Gastroesophageal sphincter (tissue), 4 donors: Measurements from ENCODE around the gene CDH13. TPM values are rescaled to one million over a fixed set of nuclear protein-coding genes. Genes with fewer than 3 reads are reported as not detected.

Source experiments
- ATAC-seq: fragments of 150-250 bp; one replicate; pipeline ENCODE4 v1.9.1; 2016; ENCODE audit warnings: mild to moderate bottlenecking, moderate library complexity
- H3K27ac ChIP-seq, 4 donors: fragments of 200-600 bp; sonication (generic) in 3 of 4; 1 replicate in 3 of 4; 2 replicates in 1 of 4; pipeline ENCODE4 v1.5.1; 2016 to 2019
- H3K27me3 ChIP-seq: fragments of 200-600 bp; sonication (generic); one replicate; pipeline ENCODE4 v1.5.1; 2019
- H3K36me3 ChIP-seq, 2 donors: fragments of 200-600 bp; sonication (generic); one replicate each; pipeline ENCODE4 v1.5.1; 2019; ENCODE audit warnings: control low read depth in 1 of 2
- H3K4me1 ChIP-seq, 3 donors: fragments of 200-600 bp; sonication (generic); 1 replicate in 2 of 3; 2 replicates in 1 of 3; pipeline ENCODE4 v1.5.1; 2016 to 2019; ENCODE audit warnings: control low read depth in 2 of 3
- H3K4me3 ChIP-seq, 2 donors: fragments of 200-600 bp; sonication (generic); one replicate each; pipeline ENCODE4 v1.5.1; 2019; ENCODE audit warnings: mild to moderate bottlenecking in 1 of 2, moderate library complexity in 1 of 2
- H3K9me3 ChIP-seq, 3 donors: fragments of 200-600 bp; sonication (generic); one replicate each; pipeline ENCODE4 v1.5.1; 2017 to 2019; ENCODE audit warnings: control low read depth in 2 of 3
- CTCF ChIP-seq, 4 experiments: fragments of 200-600 bp in 2 of 4; fragments of 450-650 bp in 2 of 4; sonication (generic) in 1 of 4; IDR thresholded peaks; one replicate each; pipeline ENCODE4 v1.5.1; 2017 to 2019; ENCODE audit warnings: antibody characterized with exemption in 4 of 4, mild to moderate bottlenecking in 2 of 4, moderate library complexity in 2 of 4
- EP300 ChIP-seq: sonication (generic); formaldehyde crosslinking; IDR thresholded peaks from one replicate; pipeline ENCODE4 v1.6.1; 2017; ENCODE audit warnings: antibody characterized with exemption, mild to moderate bottlenecking
- POLR2A ChIP-seq, 2 donors: fragments of 450-650 bp; IDR thresholded peaks; one replicate each; pipeline ENCODE4 v1.6.1; 2017; ENCODE audit warnings: antibody characterized with exemption in 2 of 2, mild to moderate bottlenecking in 2 of 2, moderate library complexity in 1 of 2
- POLR2AphosphoS5 ChIP-seq: sonication (generic); formaldehyde crosslinking; IDR thresholded peaks from one replicate; pipeline ENCODE4 v1.6.1; 2017; ENCODE audit warnings: antibody characterized with exemption
- WGBS, 2 donors: methylation state at CpG; one replicate each; pipeline ENCODE4 v1.1.5; 2018; ENCODE audit warnings: low coverage in 1 of 2; 5-methylcytosine and 5-hydroxymethylcytosine counted together
- total RNA-seq, 4 donors: library from RNA; depleted of rRNA; stranded (reverse); fragments of >200 nt; gene quantifications; one replicate each; pipeline ENCODE4 v1.1.0, GENCODE V29; 2016

CDH13 gene
- total RNA-seq, 4 donors from 2014 or later = 4.2 to 22.3 (median 11.4) TPM

DNA sequence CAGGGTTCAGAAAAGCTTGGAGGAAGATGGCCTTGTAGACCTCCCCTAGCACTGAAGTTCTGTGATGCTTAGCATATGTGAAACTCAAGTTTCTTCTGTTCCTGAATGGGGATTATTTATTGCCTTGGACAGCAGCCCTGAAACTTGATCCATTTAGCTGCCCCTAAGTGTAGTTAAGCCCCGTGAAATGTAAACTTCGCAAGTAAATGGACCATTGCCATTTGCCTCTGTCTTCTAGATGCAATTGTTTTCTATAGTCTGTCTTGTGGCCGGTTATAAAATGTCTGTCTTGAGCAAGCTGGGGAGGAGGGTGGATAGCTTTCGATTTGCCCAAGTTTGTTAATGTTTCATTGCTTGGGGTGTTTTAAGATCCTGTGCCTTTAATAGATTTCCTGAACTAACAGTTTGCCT, 261.8 kb downstream of the CDH13 start:
- WGBS, 2 donors = 30 to 32% methylated on average over 4 of the region's 4 CpGs
- Histone ChIP-seq H3K9me3 (no peaks in the 10 kb centered on the region), H3K27ac (no peak overlapping the region), H3K4me3 (no peak overlapping the region), H3K36me3 (no peaks in the 10 kb centered on the region), H3K4me1 (no peaks in the 10 kb centered on the region), H3K27me3 (no peaks in the 10 kb centered on the region)
- TF ChIP-seq POLR2AphosphoS5 = peak; percentile 69
- TF ChIP-seq CTCF (IDR thresholded peaks at IDR 0.05) = no peak
- TF ChIP-seq POLR2A (IDR thresholded peaks at IDR 0.05) = no peak
- TF ChIP-seq EP300 = no peak
- no peak for ATAC-seq

DNA sequence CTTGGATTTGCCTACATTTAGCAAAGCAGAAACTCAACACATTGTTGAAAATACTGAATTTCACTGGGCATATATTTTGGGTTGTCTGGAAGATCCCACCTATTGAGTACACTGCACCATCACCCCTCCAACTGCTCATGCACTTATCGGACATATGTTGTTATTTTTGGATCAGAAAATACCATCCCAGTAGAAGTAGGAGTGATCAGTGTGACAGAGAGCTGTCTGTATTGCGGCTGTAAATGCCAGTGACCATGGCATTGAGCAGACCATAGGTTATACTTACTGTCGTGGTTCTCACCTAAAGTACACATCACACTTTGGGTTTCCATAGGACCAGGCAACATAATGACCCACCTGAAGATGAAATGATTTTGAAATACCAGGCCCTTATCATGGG, 264.7 kb downstream of the CDH13 start:
- Histone ChIP-seq H3K4me1 (no peaks in the 10 kb centered on the region), H3K27me3 (no peaks in the 10 kb centered on the region), H3K9me3 (no peaks in the 10 kb centered on the region), H3K4me3 (no peak overlapping the region), H3K27ac (no peak overlapping the region), H3K36me3 (no peaks in the 10 kb centered on the region)
- WGBS, 2 donors = 97% methylated on average over 3 of the region's 3 CpGs; no CpG with 5 or more reads in 1 of the 2 donors
- TF ChIP-seq CTCF (IDR thresholded peaks at IDR 0.05) (no peak), POLR2A (IDR thresholded peaks at IDR 0.05) (no peak), POLR2AphosphoS5 (no peak), EP300 (no peak)
- ATAC-seq = no peak

GRCh38 chr16:82891918-82892317, 265.1 kb downstream of the CDH13 start:
- Histone ChIP-seq H3K4me1 (no peaks in the 10 kb centered on the region), H3K36me3 (no peaks in the 10 kb centered on the region), H3K9me3 (no peaks in the 10 kb centered on the region), H3K27me3 (no peaks in the 10 kb centered on the region), H3K27ac (no peak overlapping the region), H3K4me3 (no peak overlapping the region)
- no peak for ATAC-seq
- 81 to 87% methylated on average over 2 to 3 of the region's 3 CpGs for WGBS, 2 donors
- TF ChIP-seq POLR2A (IDR thresholded peaks at IDR 0.05) = no peak

DNA sequence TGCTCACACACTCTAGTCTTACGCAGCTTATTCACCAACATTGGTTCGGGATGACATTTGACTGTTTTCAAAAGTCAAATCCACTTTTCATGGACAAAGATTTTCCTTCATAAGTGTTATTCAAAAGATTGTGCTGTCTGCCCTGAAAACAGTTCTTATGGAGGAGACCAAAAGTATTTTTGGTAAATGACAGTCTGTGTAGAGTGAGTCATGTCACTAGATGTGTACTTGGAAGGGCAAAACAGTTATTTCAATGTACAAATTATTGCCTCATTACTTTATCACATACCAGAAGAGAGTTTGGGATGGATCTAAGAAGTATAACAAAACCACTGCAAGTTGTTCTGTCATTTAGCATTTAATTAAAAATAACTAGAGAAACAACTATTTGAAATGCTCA, 265.6 kb downstream of the CDH13 start:
- no peaks in the 10 kb centered on the region for H3K4me1 ChIP-seq
- H3K36me3 ChIP-seq = no peaks in the 10 kb centered on the region
- TF ChIP-seq POLR2AphosphoS5 (no peak), CTCF (IDR thresholded peaks at IDR 0.05) (no peak), POLR2A (IDR thresholded peaks at IDR 0.05) (no peak), EP300 (no peak)
- 91 to 92% methylated on average over 2 of the region's 2 CpGs for WGBS, 2 donors
- no peak for ATAC-seq
- no peaks in the 10 kb centered on the region for H3K9me3 ChIP-seq
- no peak overlapping the region for H3K4me3 ChIP-seq
- H3K27me3 ChIP-seq = no peaks in the 10 kb centered on the region
- H3K27ac ChIP-seq = no peak overlapping the region

GRCh38 chr16:82895843-82896242, 269.1 kb downstream of the CDH13 start:
- H3K27me3 ChIP-seq = no peaks in the 10 kb centered on the region
- no peaks in the 10 kb centered on the region for H3K9me3 ChIP-seq
- TF ChIP-seq POLR2A (IDR thresholded peaks at IDR 0.05) (no peak), EP300 (no peak), POLR2AphosphoS5 (no peak), CTCF (IDR thresholded peaks at IDR 0.05) (no peak)
- no peak overlapping the region for H3K27ac ChIP-seq
- H3K36me3 ChIP-seq = no peaks in the 10 kb centered on the region
- WGBS, 2 donors = 66 to 67% methylated on average over 3 to 4 of the region's 4 CpGs
- no peak for ATAC-seq
- H3K4me1 ChIP-seq = peaks cover 0 to 12% (median 0%) of the 10 kb centered on the region in 3 donors
- no peak overlapping the region for H3K4me3 ChIP-seq
